T-helper 22 cell (primary cell): Measurements from ENCODE around the gene KRTAP4-8.
"Not testable (repeated sequence)": the region's sequence is repeated elsewhere in the genome, so short reads cannot be mapped to it uniquely, and the experiment has no call there.

ENCODE experiments used
- DNase-seq: peaks from one replicate; pipeline ENCODE4 v3.0.0-alpha.2; 2020; ENCODE audit warnings: low read depth

Gene KRTAP4-8

GRCh38 chr17:41098042-41098441, at the start of gene KRTAP4-8:
Gene KRTAP4-8, minus strand, starts transcription at chr17:41098142. Its CDS starts 58 bp downstream, at chr17:41098084.
- DNase-seq: no peak

DNA sequence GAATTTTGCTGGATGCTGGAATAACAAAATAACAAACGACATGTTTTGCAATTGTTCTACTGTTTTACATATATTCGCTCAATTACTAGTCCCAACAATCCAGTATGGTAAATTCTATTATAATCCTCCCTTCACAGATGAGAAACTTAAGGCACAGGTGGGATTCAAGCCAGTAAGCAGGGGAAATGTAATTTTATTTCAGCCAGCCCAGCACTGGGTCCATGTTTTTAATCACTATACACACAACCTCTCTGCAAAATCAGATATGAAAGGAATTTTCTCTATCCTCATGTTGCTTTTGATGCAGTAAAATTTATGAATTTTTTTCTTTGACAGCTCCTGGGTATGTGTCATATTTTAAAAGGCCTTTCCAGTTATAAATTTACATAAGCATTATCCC, 47.3 kb upstream of the KRTAP4-8 start:
- DNase-seq: no peak

DNA sequence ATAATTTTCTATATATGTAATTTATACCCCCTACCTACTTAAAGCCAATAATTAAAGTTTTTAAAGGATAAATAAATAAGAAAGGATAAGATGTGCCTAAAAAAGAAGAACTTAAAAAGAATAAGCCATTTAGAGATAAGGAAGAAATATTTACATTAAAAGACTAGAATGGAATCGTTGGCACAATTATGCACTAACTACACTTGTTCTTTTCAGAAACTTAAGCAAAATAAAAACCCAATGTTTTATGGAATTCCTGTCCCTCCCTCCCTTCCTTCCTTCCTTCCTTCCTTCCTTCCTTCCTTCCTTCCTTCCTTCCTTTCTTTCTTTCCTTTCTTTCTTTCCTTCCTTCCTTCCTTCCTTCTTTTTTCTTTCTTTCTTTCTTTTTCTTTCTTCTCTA, 46.9 kb upstream of the KRTAP4-8 start:
- DNase-seq: no peak

DNA sequence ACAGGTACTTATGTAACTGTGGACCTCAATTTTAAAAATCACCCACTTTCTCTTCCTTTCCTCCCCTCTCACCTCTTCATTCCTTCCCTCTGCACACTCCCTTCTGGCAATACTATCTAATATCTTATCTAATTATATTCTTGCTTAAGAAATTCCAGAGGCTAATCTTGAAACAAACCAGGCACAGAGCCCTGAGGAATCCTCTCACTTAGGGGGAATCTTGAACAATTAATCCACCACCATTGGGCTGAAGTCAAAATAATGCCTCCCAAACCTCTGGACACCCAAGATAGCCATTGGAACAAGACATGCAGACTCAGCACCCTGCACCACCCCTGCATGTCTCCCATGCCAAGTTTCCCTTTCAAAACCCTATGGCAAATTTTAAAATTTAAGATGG, 43.4 kb upstream of the KRTAP4-8 start:
- no peak for DNase-seq

- no peak for DNase-seq
These were observed 42.6 kb upstream of the KRTAP4-8 start, which contains the start of gene KRTAP4-6 for GRCh38 chr17:41140360-41141131. Gene KRTAP4-6, minus strand, starts transcription at chr17:41140544. Its CDS starts 57 bp downstream, at chr17:41140487.

DNA sequence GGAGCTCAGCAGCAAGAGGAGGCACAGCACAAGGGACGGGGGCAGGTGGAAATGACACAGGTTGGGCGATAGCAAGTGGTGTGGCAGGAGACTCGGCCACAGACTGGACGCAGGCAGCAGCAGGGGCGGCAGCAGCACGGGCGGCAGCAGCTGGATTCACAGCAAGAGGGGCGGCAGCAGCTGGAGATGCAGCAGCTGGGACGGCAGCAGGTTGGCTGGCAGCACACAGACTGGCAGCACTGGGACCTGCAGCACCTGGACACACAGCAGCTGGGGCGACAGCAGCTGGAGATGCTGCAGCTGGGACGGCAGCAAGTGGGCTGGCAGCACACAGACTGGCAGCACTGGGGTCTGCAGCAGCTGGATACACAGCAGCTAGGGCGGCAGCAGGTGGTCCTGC, 41.9 kb upstream of the KRTAP4-8 start:
- DNase-seq: not testable (repeated sequence)

DNA sequence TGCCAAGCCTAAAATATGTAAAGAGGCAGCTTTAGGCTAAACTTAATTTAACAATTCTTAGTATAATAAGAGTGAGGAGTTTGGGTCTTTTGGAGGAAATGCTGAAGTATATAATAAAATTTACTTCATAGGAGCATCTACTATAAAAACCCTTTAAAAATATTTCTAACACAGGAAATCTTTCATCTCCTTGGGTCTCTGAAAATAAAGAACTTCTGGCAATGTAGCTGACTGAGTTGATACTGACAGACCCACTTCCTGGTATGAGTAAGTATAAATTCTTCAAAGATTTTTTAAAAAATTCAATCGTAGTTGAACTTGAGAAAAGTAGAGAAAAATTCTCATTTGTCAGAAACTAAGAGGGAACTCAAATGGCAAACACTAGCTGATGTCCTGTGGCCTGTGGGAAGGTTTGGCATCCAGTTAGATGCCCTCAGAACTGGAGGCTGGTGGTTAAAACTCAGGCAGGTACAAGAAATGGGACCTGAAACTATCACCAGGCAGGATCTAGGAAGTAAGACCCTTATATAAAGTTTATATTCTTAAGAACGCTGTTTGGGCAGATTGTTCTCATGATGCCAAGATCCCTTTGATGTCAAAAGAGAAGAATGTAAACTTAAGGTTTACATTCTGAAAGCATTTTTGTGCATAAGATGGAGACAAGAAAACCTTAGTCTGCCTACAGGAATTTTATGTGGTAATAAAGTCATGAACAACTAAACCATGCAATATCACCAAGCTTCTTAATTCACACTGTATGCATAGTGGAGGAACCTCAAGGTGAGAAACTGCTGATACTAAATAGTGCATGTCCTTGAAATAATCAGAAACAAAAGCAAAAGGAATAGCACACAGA, 36.2 kb upstream of the KRTAP4-8 start:
- no peak for DNase-seq

GRCh38 chr17:41131979-41132378, 34.0 kb upstream of the KRTAP4-8 start:
- DNase-seq: no peak

- no peak for DNase-seq
These were observed 29.4 kb upstream of the KRTAP4-8 start for GRCh38 chr17:41127371-41127770.

DNA sequence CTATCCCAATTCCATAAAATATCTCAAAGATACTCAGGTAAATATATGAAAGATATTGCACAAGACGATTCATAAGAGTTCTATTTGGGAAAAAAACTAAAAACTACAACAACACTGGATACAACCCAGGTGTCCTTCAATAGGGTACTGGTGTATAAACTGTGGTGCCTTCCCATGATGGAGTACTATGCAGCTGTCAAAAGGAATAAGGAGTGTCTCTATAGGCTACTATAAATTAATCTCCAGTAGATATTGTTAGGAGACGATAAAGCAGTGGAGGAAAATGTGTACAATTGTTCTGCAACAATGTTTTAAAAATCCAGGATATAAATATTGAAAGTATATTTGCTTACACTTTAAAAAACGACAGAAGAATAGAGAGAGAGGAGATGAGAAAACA, 28.5 kb upstream of the KRTAP4-8 start:
- no peak for DNase-seq

GRCh38 chr17:41125064-41125463, 27.1 kb upstream of the KRTAP4-8 start:
- DNase-seq: no peak

DNA sequence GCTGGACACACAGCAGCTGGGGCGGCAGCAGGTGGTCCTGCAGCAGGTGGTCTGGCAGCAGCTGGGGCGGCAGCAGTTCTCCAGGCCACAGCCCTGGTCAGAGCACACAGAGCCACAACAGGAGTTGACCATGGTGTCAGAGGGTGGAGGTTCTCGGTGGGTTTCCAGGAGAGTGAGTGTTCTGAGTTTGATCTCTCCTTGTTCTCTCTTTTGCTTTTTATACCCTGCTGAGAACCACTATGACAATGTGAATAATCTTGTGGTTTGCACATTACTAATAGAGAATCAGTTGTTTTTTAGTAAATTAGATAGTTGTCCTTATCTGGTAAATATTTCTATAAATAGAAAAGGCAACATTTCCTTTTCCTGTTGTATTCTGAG, 26.0 kb upstream of the KRTAP4-8 start, which contains the start of gene KRTAP4-12:
TSS of gene KRTAP4-12 (minus strand) at position 192 of the 381 bp plus-strand sequence. CDS start at position 132, 60 bp downstream.
- not testable (repeated sequence) for DNase-seq

- DNase-seq: not testable (repeated sequence)
These were observed 25.5 kb upstream of the KRTAP4-8 start for GRCh38 chr17:41123292-41123990.

GRCh38 chr17:41121742-41122141, 23.8 kb upstream of the KRTAP4-8 start:
- DNase-seq: no peak

GRCh38 chr17:41119696-41120690, 22.1 kb upstream of the KRTAP4-8 start:
- DNase-seq: not testable (repeated sequence)

DNA sequence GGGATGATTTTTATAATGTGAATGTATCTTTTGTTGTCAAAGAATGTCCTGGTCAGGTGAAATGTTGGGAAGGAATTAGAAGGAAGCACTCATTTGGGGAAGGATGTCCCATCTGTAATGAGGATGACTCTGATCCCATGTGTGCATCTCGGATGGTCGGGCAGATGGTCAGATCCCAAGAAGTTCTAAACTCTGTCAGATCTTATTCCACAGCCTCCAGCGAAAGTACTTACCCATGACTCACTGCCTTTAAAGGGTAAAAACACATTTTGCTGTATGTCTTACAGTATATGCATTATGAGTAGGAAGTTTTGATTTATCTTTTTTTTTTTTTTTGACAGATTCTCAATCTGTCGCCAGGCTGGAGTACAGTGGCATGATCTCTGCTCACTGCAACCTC, 20.8 kb upstream of the KRTAP4-8 start:
- DNase-seq: no peak

DNA sequence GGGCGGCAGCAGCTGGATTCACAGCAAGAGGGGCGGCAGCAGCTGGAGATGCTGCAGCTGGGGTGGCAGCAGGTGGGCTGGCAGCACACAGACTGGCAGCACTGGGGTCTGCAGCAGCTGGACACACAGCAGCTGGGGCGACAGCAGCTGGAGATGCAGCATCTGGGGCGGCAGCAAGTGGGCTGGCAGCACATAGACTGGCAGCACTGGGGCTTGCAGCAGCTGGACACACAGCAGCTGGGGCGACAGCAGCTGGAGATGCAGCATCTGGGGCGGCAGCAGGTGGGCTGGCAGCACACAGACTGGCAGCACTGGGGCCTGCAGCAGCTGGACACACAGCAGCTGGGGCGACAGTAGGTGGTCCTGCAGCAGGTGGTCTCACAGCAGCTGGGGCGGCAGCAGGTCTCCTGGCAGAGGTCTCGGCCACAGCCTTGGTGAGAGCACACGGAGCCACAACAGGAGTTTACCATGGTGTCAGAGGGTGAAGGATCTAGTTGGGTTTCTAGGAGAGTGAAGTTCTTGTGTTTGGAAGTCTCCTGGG, 20.0 kb upstream of the KRTAP4-8 start, which contains the start of gene KRTAP4-11:
TSS of gene KRTAP4-11 (minus strand) at position 528 of the 541 bp plus-strand sequence. CDS start at position 470, 58 bp downstream.
- DNase-seq: not testable (repeated sequence)

GRCh38 chr17:41116297-41116696, 18.4 kb upstream of the KRTAP4-8 start:
- no peak for DNase-seq

DNA sequence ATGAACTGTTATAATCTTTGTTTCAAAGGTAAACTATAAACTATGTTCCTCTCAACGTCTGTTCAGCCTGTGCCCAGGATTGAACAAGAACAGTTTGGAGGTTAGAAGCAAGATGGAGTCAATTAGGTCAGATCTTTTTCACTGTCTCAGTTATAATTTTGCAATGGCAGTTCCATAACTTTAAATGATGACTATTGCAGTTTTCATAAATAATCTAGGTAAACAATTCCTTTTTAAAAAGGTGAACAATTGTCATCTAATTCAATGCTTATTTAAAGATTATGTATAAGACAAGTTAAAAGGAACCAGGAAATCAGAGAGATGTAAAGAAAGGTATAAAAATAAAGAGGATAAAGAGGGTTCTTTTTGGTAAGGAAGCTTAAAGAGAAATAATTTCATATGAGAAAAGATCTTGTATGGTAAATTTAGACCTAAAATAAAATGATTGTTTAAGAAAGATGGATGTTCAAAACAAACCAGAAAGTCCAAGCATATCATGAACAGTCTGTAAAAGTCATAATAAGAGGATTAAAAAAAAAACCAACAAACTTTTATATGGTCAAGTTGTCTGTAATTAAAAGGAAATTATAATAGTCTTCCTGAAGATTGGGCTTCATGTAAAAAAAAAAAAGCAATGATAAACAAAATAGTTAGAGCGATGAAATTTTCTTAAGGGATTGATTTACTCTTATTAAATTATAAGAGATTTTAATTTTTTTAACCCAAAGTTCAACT, 13.4 kb upstream of the KRTAP4-8 start:
- no peak for DNase-seq
